BJ (cell line): ENCODE data around the gene BACE2. TPM values are rescaled to one million over a fixed set of nuclear protein-coding genes. Genes with fewer than 3 reads are reported as not detected.

Experiments
- CTCF ChIA-PET: fragments of 350-600 bp; formaldehyde crosslinking; extraction: SDS; loops from one replicate; lab custom pipeline; 2021; ENCODE audit warnings: antibody characterized with exemption, inconsistent platforms; lab: Yijun Ruan, JAX
- POLR2A ChIA-PET: fragments of 300-600 bp; sonication (Branson Sonifier 250); formaldehyde crosslinking; extraction: SDS; loops from one replicate; lab custom pipeline; 2021; ENCODE audit warnings: antibody characterized with exemption; lab: Charles Lee
- DNase-seq: peaks from one replicate; pipeline ENCODE4 v3.0.0-alpha.2; 2011; ENCODE audit warnings: low read depth
- H3K27me3 ChIP-seq: 2 replicates; pipeline ENCODE4 v1.6.0; 2011; ENCODE audit warnings: low read length; ENCODE audit not compliant: control insufficient read depth, insufficient read depth
- H3K36me3 ChIP-seq: 2 replicates; pipeline ENCODE4 v1.5.1; 2011; ENCODE audit warnings: low read length; ENCODE audit not compliant: control insufficient read depth, insufficient read depth
- H3K4me3 ChIP-seq: 2 replicates; pipeline ENCODE4 v1.5.1; 2011; ENCODE audit warnings: low read depth, mild to moderate bottlenecking, control low read depth, low read length
- CTCF ChIP-seq: IDR thresholded peaks from 2 replicates; pipeline ENCODE4 v1.5.1; 2011; ENCODE audit warnings: low read depth, mild to moderate bottlenecking, control low read depth, inconsistent platforms, low read length, moderate library complexity; ENCODE audit not compliant: insufficient read depth
- polyA minus RNA-seq: library from RNA; depleted of rRNA, polyadenylated mRNA; stranded (reverse); fragments of >200 nt; gene quantifications from 2 replicates; pipeline ENCODE4 v1.2.3, GENCODE V29; 2011; rRNA and poly(A)+ RNA removed
- polyA plus RNA-seq: library from polyadenylated mRNA; depleted of rRNA; stranded (reverse); fragments of >200 nt; gene quantifications from 2 replicates; pipeline ENCODE4 v1.2.3, GENCODE V29; 2011; rRNA removed

Gene BACE2
- polyA plus RNA-seq: 35.8 and 38.5 TPM in 2 replicates
- polyA minus RNA-seq: 11.5 and 17.4 TPM in 2 replicates

GRCh38 chr21:41167348-41168342, at the start of gene BACE2:
Gene BACE2, plus strand, starts transcription at chr21:41168160. Its CDS starts 104 bp downstream, at chr21:41168264.
- POLR2A ChIA-PET: no interaction called here
- H3K36me3 ChIP-seq: no peaks in the 10 kb centered on the region
- 0 out of 2 replicates have a peak, but pooled peaks have one; percentile 10 for TF ChIP-seq CTCF
- CTCF ChIA-PET: interaction anchor here (0.8 to 2.7 kb wide), 7 partner anchors 9 to 649 kb away, joined by 3 to 9 read pairs (median 4); no protein-coding TSS in a partner anchor
- H3K4me3 ChIP-seq: peak within 1 kb of the TSS; percentile 69
- DNase-seq: no peak
- H3K27me3 ChIP-seq: no peaks in the 10 kb centered on the region

- POLR2A ChIA-PET: no interaction called here
- H3K36me3 ChIP-seq: no peaks in the 10 kb centered on the region
Observed at GRCh38 chr21:41119901-41120300, 48.1 kb upstream of the BACE2 start.

GRCh38 chr21:41120997-41121396, 47.0 kb upstream of the BACE2 start:
- no peak for TF ChIP-seq CTCF
- peaks cover 4% of the 10 kb centered on the region; the same call in 1 of the 2 replicates for H3K27me3 ChIP-seq
- no peak for DNase-seq
- no peaks in the 10 kb centered on the region for H3K36me3 ChIP-seq
- ChIA-PET CTCF (interaction anchor here (1.6 to 6.4 kb wide), 6 partner anchors 13 to 162 kb away, joined by 5 to 49 read pairs (median 12); partner anchors contain the start of gene BACE2), POLR2A (no interaction called here)
- no peak overlapping the region for H3K4me3 ChIP-seq

More at GRCh38 chr21:41119901-41120300, 48.1 kb upstream of the BACE2 start:
- H3K4me3 ChIP-seq: no peak overlapping the region
- peaks cover 4% of the 10 kb centered on the region; the same call in 1 of the 2 replicates for H3K27me3 ChIP-seq
- no peak for TF ChIP-seq CTCF
- DNase-seq: no peak
- CTCF ChIA-PET: interaction anchor here (6.4 kb wide), 1 partner anchor 14 kb away, joined by 49 read pairs; no protein-coding TSS in a partner anchor

- peak; percentile 95 for TF ChIP-seq CTCF
- peaks cover 4% of the 10 kb centered on the region; the same call in 1 of the 2 replicates for H3K27me3 ChIP-seq
- H3K4me3 ChIP-seq: no peak overlapping the region
- no peaks in the 10 kb centered on the region for H3K36me3 ChIP-seq
- peak; percentile 32 for DNase-seq
- ChIA-PET POLR2A (no interaction called here), CTCF (interaction anchor here (0.5 to 6.4 kb wide), 13 partner anchors 9 to 906 kb away, joined by 3 to 49 read pairs (median 5); partner anchors contain the start of gene BACE2)
Observed at GRCh38 chr21:41121785-41122415, 46.1 kb upstream of the BACE2 start.
